Measurements from ENCODE around the gene ITK. TPM values are rescaled to one million over a fixed set of nuclear protein-coding genes. Genes with fewer than 3 reads are reported as not detected.

Gene ITK
- total RNA-seq, 6 experiments from 2014 or later, result 0.35 to 1.2 (median 0.74) TPM

DNA sequence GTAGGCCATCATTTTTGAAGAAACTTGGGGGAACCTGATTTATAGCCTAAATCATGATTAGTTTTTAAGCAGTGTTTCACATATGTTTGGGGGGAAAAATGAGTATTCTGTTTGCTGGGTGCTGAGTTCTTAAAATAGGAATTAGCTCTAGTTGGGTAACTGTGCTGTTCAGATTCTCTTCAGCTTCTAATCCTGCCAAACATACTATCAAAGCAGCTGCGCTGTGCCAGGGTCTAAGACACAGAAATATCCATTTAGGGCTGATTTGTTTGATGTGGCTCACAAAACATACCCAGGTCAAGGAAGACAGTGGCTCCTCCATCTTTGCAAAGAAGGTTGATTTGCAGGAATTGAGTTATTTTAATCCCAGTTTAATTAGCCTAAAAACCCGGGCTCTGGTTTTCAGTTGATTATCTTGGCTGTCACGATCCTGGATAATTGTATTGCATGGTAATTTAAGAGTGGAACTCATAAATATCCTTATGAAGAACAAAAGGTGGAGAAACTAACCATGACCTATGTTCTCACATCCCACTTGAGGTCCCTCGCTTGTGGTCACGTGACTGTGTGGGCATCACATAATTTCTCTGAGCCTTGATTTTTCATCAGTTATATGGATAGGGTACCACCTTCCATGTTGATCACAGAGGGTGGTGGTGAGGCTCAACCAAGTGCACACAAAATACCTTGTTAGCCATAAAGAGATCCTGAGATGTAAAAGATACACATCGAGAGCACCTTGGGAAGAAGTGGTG is 104.0 kb downstream of the ITK start:
- Histone ChIP-seq H3K4me3 (no peak overlapping the region), H3K27me3 (no peaks in the 10 kb centered on the region), H3K27ac (no peak overlapping the region), H3K36me3 (no peaks in the 10 kb centered on the region), H3K9me3 (no peaks in the 10 kb centered on the region), H3K4me1 (peaks cover 0 to 42% (median 20%) of the 10 kb centered on the region in 4 donors)
- intact Hi-C loops (cut with DNase I), result no loop called here
- no peak for ATAC-seq
- no peak for DNase-seq
- TF ChIP-seq POLR2A (IDR thresholded peaks at IDR 0.05), result no peak
- TF ChIP-seq, protein P1, sequence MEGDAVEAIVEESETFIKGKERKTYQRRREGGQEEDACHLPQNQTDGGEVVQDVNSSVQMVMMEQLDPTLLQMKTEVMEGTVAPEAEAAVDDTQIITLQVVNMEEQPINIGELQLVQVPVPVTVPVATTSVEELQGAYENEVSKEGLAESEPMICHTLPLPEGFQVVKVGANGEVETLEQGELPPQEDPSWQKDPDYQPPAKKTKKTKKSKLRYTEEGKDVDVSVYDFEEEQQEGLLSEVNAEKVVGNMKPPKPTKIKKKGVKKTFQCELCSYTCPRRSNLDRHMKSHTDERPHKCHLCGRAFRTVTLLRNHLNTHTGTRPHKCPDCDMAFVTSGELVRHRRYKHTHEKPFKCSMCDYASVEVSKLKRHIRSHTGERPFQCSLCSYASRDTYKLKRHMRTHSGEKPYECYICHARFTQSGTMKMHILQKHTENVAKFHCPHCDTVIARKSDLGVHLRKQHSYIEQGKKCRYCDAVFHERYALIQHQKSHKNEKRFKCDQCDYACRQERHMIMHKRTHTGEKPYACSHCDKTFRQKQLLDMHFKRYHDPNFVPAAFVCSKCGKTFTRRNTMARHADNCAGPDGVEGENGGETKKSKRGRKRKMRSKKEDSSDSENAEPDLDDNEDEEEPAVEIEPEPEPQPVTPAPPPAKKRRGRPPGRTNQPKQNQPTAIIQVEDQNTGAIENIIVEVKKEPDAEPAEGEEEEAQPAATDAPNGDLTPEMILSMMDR (IDR thresholded peaks at IDR 0.05), result no peak
- 84% methylated on average over 6 of the region's 6 CpGs for WGBS (ENCODE audit: insufficient coverage, low coverage, low lambda C conversion rate, missing lambda C conversion rate)

DNA sequence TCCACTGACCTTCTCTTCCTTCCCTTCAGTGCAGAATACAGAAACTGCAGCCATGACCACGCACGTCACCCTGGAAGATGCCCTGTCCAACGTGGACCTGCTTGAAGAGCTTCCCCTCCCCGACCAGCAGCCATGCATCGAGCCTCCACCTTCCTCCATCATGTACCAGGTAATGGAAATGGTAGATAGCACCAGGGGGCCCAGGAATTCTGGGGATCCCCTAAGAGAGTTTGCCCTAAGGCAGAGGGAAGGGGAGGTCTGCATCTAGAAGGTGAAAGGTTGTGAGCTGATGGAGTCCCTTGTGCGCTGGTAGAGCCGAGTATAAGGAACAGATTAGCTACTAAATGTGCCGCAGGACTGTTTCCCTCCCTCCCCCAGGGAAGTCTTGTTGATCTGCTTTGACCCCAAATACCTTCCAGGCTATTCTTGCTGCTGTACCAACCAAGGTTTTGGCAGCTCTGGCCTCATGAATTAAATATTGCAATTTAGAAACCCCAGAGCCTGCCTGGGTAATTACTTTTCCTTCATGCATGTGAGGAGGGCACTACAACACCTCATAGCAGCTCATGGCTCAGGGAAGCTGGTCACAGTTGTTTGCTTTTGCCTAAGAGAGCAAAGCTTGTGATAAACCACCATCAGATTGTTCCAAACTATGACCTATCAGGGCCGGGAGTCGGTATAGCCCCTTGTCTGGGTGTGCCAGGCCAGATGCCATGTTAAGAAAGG is 104.8 kb downstream of the ITK start:
- intact Hi-C loops (cut with DNase I), result no loop called here
- no peaks in the 10 kb centered on the region for H3K27me3 ChIP-seq
- peaks cover 0 to 50% (median 24%) of the 10 kb centered on the region in 4 donors for H3K4me1 ChIP-seq
- no peak overlapping the region for H3K4me3 ChIP-seq
- peak overlapping the region in 2 of 3 donors; percentile 83 to 92 for H3K27ac ChIP-seq
- H3K9me3 ChIP-seq, result no peaks in the 10 kb centered on the region
- ATAC-seq (peak; percentile 38 to 52 (median 47)), DNase-seq (no peak)
- TF ChIP-seq, protein P1 (IDR thresholded peaks at IDR 0.05), result no peak
- no peak for TF ChIP-seq POLR2A (IDR thresholded peaks at IDR 0.05)
- WGBS (ENCODE audit: insufficient coverage, low coverage, low lambda C conversion rate, missing lambda C conversion rate), result 68% methylated on average over 6 of the region's 10 CpGs
- H3K36me3 ChIP-seq, result no peaks in the 10 kb centered on the region

DNA sequence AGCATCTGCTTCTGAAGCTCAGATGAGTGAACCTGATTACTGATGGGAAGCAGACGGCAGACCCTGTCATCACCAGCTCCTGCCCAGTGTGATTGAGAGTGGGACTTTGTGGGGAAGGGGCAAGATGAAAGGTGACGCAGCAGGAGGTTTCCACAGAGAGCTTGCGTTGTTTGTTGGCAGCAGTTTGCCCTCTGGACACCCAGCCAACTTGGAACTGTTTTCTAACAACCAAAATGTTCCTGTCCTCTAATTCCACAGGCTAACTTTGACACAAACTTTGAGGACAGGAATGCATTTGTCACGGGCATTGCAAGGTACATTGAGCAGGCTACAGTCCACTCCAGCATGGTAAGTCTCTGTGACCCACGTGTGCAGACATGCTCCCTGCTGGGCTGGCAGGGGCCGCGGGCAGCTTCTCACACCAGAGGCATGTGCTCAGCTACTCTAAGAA is 106.1 kb downstream of the ITK start:
- Histone ChIP-seq H3K27me3 (no peaks in the 10 kb centered on the region), H3K27ac (peak overlapping the region; percentile 45 to 92 (median 83)), H3K4me3 (no peak overlapping the region), H3K9me3 (no peaks in the 10 kb centered on the region), H3K36me3 (no peaks in the 10 kb centered on the region), H3K4me1 (peaks cover 0 to 60% (median 28%) of the 10 kb centered on the region in 4 donors)
- peak; percentile 49 to 74 (median 64) for ATAC-seq
- no peak for TF ChIP-seq POLR2A (IDR thresholded peaks at IDR 0.05)
- TF ChIP-seq, protein P1 (IDR thresholded peaks at IDR 0.05), result no peak
- WGBS (ENCODE audit: insufficient coverage, low coverage, low lambda C conversion rate, missing lambda C conversion rate), result 31% methylated on average over 3 of the region's 7 CpGs
- peak; percentile 50 to 86 (median 66) for DNase-seq
- intact Hi-C loops (cut with DNase I), result no loop called here

DNA sequence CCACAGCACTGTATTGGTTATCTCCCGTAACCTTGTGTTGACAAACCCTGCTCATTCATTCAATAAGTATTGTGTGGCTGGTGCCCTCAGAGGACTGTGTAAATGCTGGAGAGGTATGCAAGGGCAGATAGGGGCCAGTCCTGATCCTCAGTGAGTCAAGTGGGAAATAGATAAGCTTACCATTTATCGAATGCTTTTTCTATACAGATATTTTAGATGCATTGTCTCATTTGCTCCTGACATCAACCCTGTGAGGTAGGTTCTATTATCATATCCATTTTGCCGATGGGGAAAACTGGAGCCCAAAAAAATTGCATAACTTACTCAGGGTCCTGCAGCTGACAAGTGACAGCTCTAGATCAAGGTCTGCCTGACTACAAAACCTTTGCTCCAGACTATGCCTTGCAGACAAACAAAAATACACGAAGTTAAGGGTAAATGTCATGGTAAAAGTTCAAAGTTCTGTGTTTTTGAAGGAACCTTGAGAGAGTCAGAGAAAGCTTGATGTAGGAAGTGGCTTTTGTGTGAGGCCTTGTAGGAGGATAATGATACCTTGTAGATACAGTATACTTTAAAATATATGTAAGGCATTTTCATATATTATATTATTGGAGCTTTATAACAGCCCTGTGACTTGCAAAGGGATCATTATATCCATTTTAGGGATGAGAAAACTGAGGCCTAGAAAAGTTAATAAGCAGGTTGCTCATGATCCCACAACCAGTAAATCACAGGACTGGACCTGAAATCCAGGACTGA is 107.9 kb downstream of the ITK start:
- H3K4me3 ChIP-seq, result no peak overlapping the region
- H3K27me3 ChIP-seq, result no peaks in the 10 kb centered on the region
- no peaks in the 10 kb centered on the region for H3K9me3 ChIP-seq
- intact Hi-C loops (cut with DNase I), result no loop called here
- no peaks in the 10 kb centered on the region for H3K36me3 ChIP-seq
- TF ChIP-seq, protein P1 (IDR thresholded peaks at IDR 0.05), result no peak
- no peak for TF ChIP-seq POLR2A (IDR thresholded peaks at IDR 0.05)
- H3K4me1 ChIP-seq, result peaks cover 0 to 65% (median 31%) of the 10 kb centered on the region in 4 donors
- 37% methylated on average over 4 of the region's 4 CpGs for WGBS (ENCODE audit: insufficient coverage, low coverage, low lambda C conversion rate, missing lambda C conversion rate)
- DNase-seq (no peak), ATAC-seq (peak; percentile 15 to 38 (median 26))
- H3K27ac ChIP-seq, result peak overlapping the region in 2 of 3 donors; percentile 83 to 92
